HepG2 (cell line): ENCODE results near the gene PIGX. TPM values are rescaled to one million over a fixed set of nuclear protein-coding genes. Genes with fewer than 3 reads are reported as not detected.

Experiments
- DMAP1 ChIP-seq: IDR thresholded peaks from 2 replicates; pipeline ENCODE4 v1.6.1; 2016
- KIAA2018 ChIP-seq: sonication (generic); formaldehyde crosslinking; IDR thresholded peaks from 2 replicates; pipeline ENCODE4 v1.5.0; 2020; ENCODE audit warnings: mild to moderate bottlenecking, missing genetic modification reagents, borderline replicate concordance
- LRRFIP1 ChIP-seq: sonication (generic); formaldehyde crosslinking; conservative IDR thresholded peaks from 2 replicates; pipeline ENCODE4 v1.4.0; 2020; ENCODE audit warnings: missing genetic modification reagents
- NFKBIZ ChIP-seq: IDR thresholded peaks from 2 replicates; pipeline ENCODE4 v1.6.1; 2018; ENCODE audit warnings: missing genetic modification reagents, missing compliant biosample characterization
- NRL ChIP-seq: sonication (generic); formaldehyde crosslinking; IDR thresholded peaks from 2 replicates; pipeline ENCODE4 v1.5.0; 2020; ENCODE audit warnings: missing genetic modification reagents, mild to moderate bottlenecking, moderate library complexity, borderline replicate concordance
- RXRB ChIP-seq: IDR thresholded peaks from 2 replicates; pipeline ENCODE4 v1.6.1; 2016; ENCODE audit warnings: borderline replicate concordance, missing genetic modification reagents, missing compliant biosample characterization
- SMARCE1 ChIP-seq: fragments of 450-650 bp; IDR thresholded peaks from 2 replicates; pipeline ENCODE4 v1.6.1; 2017; ENCODE audit warnings: borderline replicate concordance
- ZNF33B ChIP-seq: sonication (generic); formaldehyde crosslinking; IDR thresholded peaks from 2 replicates; pipeline ENCODE4 v1.5.1; 2020; ENCODE audit warnings: mild to moderate bottlenecking, missing genetic modification reagents
- ZNF609 ChIP-seq: sonication (generic); formaldehyde crosslinking; IDR thresholded peaks from 2 replicates; pipeline ENCODE4 v1.4.0; 2020; ENCODE audit warnings: mild to moderate bottlenecking, missing genetic modification reagents, borderline replicate concordance
- ZNF788 ChIP-seq: sonication (generic); formaldehyde crosslinking; IDR thresholded peaks from 2 replicates; pipeline ENCODE4 v1.5.0; 2020; ENCODE audit warnings: mild to moderate bottlenecking, missing genetic modification reagents, borderline replicate concordance
- polyA plus RNA-seq, 8 experiments: library from polyadenylated mRNA; depleted of rRNA in 3 of 8; stranded (reverse) in 7 of 8; unstranded in 1 of 8; fragments of >200 nt; fragmentation: Illumina TruSeq in 4 of 8; extraction: Trizol in 4 of 8; gene quantifications; 2 replicates each; pipeline versions ENCODE4 v1.2.1 to v1.2.3, GENCODE V29; 2011 to 2016; ENCODE audit warnings: low read depth in 4 of 8, missing spikeins in 1 of 8, mixed read lengths in 1 of 8; ENCODE audit not compliant: insufficient read depth in 1 of 8
- total RNA-seq, 5 experiments: library from RNA; depleted of rRNA; stranded (reverse); fragments of >200 nt; fragmentation: Illumina TruSeq; extraction: Trizol; gene quantifications; 2 replicates each; pipeline ENCODE4 v1.2.3, GENCODE V29; 2016; ENCODE audit warnings: low read depth in 1 of 5

The PIGX gene
- total and polyA plus RNA-seq, 2 of the 13 experiments (the other 11 are each of a cell fraction or from before 2014, with no cell fraction given): 13.2 to 21.3 TPM

- TF ChIP-seq ZNF33B (CRISPR knock-in tag): no peak
- no peak for TF ChIP-seq KIAA2018
- 0 out of 2 replicates have a peak, but pooled peaks have one; percentile 25 for TF ChIP-seq DMAP1
- no peak for TF ChIP-seq LRRFIP1
- TF ChIP-seq RXRB (CRISPR knock-in tag): peak; percentile 27; the same call in 1 of the 2 replicates
- TF ChIP-seq ZNF788 (CRISPR knock-in tag): no peak
- TF ChIP-seq SMARCE1: no peak
- TF ChIP-seq ZNF609 (CRISPR knock-in tag): no peak
- TF ChIP-seq NFKBIZ (CRISPR knock-in tag): no peak
- TF ChIP-seq NRL (CRISPR knock-in tag): no peak
Observed at GRCh38 chr3:196666001-196666867, 45.9 kb upstream of the PIGX start (continued).
